ENCODE measurements around the gene INTU. TPM values are rescaled to one million over a fixed set of nuclear protein-coding genes. Genes with fewer than 3 reads are reported as not detected.

The INTU gene
- polyA plus RNA-seq, 3 donors = 0.17 to 0.26 TPM; not detected in 1

DNA sequence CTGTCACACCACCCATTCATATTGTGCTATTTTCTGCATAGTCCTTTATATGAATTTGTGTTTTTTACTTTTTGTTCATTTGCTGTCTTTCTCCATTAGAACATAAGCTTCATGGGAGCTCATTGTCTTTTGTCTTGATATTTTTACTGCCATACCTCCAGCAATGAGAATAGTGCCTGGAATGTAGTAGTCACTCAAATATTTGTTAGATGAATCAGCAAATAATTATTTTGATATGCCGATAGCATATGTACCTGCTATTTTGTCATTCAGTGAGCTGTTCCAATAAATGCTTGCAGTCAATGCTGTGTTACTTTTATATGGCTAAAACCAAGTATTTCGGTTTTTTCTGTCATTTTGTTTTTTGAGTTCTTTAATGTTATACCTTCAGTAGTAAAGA lies 53.9 kb downstream of the INTU start:
- no peaks in the 10 kb centered on the region for H3K9me3 ChIP-seq (replicated peaks in 1 of 2; ENCODE audit: control insufficient read depth in 1 of 2, insufficient read depth in 1 of 2, low read length in 2 of 2)
- 100% methylated on average over 1 of the region's 2 CpGs for WGBS (ENCODE audit: insufficient coverage)
- H3K36me3 ChIP-seq (replicated peaks in 1 of 2; ENCODE audit: control insufficient read depth in 1 of 2, insufficient read depth in 2 of 2, low read length in 2 of 2) = no peaks in the 10 kb centered on the region
- H3K4me1 ChIP-seq (ENCODE audit: control insufficient read depth in 1 of 2, insufficient read depth in 2 of 2, low read length in 2 of 2) = no peaks in the 10 kb centered on the region
- Mint-ChIP-seq H3K36me3 (no peaks in the 10 kb centered on the region), H3K27ac (no peak overlapping the region), H3K9me3 (peaks cover 0 to 4% (median 0%) of the 10 kb centered on the region in 7 donors), H3K4me3 (no peak overlapping the region), H3K27me3 (ENCODE audit: low read depth in 3 of 3) (no peaks in the 10 kb centered on the region), H3K4me1 (no peaks in the 10 kb centered on the region)
- intact Hi-C loops (cut with micrococcal nuclease) = no loop called here
- no peaks in the 10 kb centered on the region for H3K27me3 ChIP-seq (ENCODE audit: control insufficient read depth in 2 of 2, insufficient read depth in 2 of 2, low read length in 2 of 2)
- H3K4me2 ChIP-seq (replicated peaks; ENCODE audit: extremely low read depth, low read length, poor library complexity, severe bottlenecking) = no peak overlapping the region
- H3K9ac ChIP-seq (ENCODE audit: insufficient read depth, low read length, poor library complexity, severe bottlenecking) = no peak overlapping the region
- no peak overlapping the region for H3K27ac ChIP-seq (ENCODE audit: low read depth in 1 of 2, low read length in 2 of 2)
- no peaks in the 10 kb centered on the region for H4K20me1 ChIP-seq (ENCODE audit: insufficient read depth, low read length)
- no peak for DNase-seq
- H2AFZ ChIP-seq (ENCODE audit: insufficient read depth, low read depth, low read length, poor library complexity, severe bottlenecking) = no peak overlapping the region
- no peaks in the 10 kb centered on the region for H3K79me2 ChIP-seq (ENCODE audit: insufficient read depth, low read length)
- H3K4me3 ChIP-seq (replicated peaks in 1 of 3; ENCODE audit: low read depth in 2 of 3, low read length in 3 of 3) = no peak overlapping the region
- TF ChIP-seq, protein P1, sequence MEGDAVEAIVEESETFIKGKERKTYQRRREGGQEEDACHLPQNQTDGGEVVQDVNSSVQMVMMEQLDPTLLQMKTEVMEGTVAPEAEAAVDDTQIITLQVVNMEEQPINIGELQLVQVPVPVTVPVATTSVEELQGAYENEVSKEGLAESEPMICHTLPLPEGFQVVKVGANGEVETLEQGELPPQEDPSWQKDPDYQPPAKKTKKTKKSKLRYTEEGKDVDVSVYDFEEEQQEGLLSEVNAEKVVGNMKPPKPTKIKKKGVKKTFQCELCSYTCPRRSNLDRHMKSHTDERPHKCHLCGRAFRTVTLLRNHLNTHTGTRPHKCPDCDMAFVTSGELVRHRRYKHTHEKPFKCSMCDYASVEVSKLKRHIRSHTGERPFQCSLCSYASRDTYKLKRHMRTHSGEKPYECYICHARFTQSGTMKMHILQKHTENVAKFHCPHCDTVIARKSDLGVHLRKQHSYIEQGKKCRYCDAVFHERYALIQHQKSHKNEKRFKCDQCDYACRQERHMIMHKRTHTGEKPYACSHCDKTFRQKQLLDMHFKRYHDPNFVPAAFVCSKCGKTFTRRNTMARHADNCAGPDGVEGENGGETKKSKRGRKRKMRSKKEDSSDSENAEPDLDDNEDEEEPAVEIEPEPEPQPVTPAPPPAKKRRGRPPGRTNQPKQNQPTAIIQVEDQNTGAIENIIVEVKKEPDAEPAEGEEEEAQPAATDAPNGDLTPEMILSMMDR (IDR thresholded peaks at IDR 0.05) = no peak

DNA sequence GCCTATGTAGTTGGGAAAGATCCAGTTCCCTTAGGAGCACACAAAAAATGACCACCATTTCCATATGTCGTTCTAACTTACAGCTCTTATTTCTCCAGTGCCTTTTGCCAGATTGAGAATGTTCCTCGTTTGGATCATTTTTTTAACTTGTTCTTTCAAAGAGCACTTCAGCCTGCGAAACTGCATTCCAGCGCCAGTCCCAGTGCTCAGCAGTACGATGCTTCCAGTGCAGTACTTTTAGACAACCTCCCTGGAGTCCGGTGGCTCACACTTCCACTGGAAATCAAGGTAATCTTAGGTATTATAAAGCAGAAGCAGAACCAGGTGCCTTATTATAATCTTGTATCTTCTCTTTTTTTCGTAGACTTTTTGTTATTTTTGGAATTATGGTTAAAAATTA lies 54.8 kb downstream of the INTU start:
- H3K4me1 Mint-ChIP-seq = no peaks in the 10 kb centered on the region
- TF ChIP-seq, protein P1 (IDR thresholded peaks at IDR 0.05) = no peak
- Histone ChIP-seq H3K4me2 (replicated peaks; ENCODE audit: extremely low read depth, low read length, poor library complexity, severe bottlenecking) (no peak overlapping the region), H3K36me3 (replicated peaks in 1 of 2; ENCODE audit: control insufficient read depth in 1 of 2, insufficient read depth in 2 of 2, low read length in 2 of 2) (no peaks in the 10 kb centered on the region), H4K20me1 (ENCODE audit: insufficient read depth, low read length) (no peaks in the 10 kb centered on the region), H3K4me1 (ENCODE audit: control insufficient read depth in 1 of 2, insufficient read depth in 2 of 2, low read length in 2 of 2) (no peaks in the 10 kb centered on the region), H2AFZ (ENCODE audit: insufficient read depth, low read depth, low read length, poor library complexity, severe bottlenecking) (no peak overlapping the region), H3K4me3 (replicated peaks in 1 of 3; ENCODE audit: low read depth in 2 of 3, low read length in 3 of 3) (no peak overlapping the region), H3K27ac (ENCODE audit: low read depth in 1 of 2, low read length in 2 of 2) (no peak overlapping the region), H3K27me3 (ENCODE audit: control insufficient read depth in 2 of 2, insufficient read depth in 2 of 2, low read length in 2 of 2) (no peaks in the 10 kb centered on the region), H3K79me2 (ENCODE audit: insufficient read depth, low read length) (no peaks in the 10 kb centered on the region), H3K9ac (ENCODE audit: insufficient read depth, low read length, poor library complexity, severe bottlenecking) (no peak overlapping the region), H3K9me3 (replicated peaks in 1 of 2; ENCODE audit: control insufficient read depth in 1 of 2, insufficient read depth in 1 of 2, low read length in 2 of 2) (no peaks in the 10 kb centered on the region)
- intact Hi-C loops (cut with micrococcal nuclease) = no loop called here
- H3K27me3 Mint-ChIP-seq (ENCODE audit: low read depth in 3 of 3) = peaks cover 0 to 2% (median 0%) of the 10 kb centered on the region in 3 donors
- H3K9me3 Mint-ChIP-seq = peaks cover 0 to 3% (median 2%) of the 10 kb centered on the region in 7 donors
- H3K4me3 Mint-ChIP-seq = no peak overlapping the region
- H3K36me3 Mint-ChIP-seq = no peaks in the 10 kb centered on the region
- H3K27ac Mint-ChIP-seq = no peak overlapping the region
- DNase-seq = no peak
- 97% methylated on average over 4 of the region's 7 CpGs for WGBS (ENCODE audit: insufficient coverage)
